Stimulated activated CD4-positive, alpha-beta T cell treated with anti-CD3 and anti-CD28 coated beads, Interleukin-15, amount 100 ng/mL, for 1 hour (primary cell): ENCODE results near the gene ICE1.
"Not testable (repeated sequence)": the region's sequence is repeated elsewhere in the genome, so short reads cannot be mapped to it uniquely, and the experiment has no call there.

Source experiments
- DNase-seq, 2 donors: peaks; one replicate each; pipeline ENCODE4 v3.0.0-alpha.2; 2020; ENCODE audit warnings: low read depth in 1 of 2, low spot score in 1 of 2

The ICE1 gene

GRCh38 chr5:5403741-5404140 lies 18.7 kb upstream of the ICE1 start:
- DNase-seq = no peak

- DNase-seq = no peak
Observed at GRCh38 chr5:5404381-5404780, 18.1 kb upstream of the ICE1 start.

- no peak for DNase-seq
Observed at GRCh38 chr5:5405441-5405840, 17.0 kb upstream of the ICE1 start.

GRCh38 chr5:5407924-5408323 lies 14.6 kb upstream of the ICE1 start:
- DNase-seq = no peak

- no peak for DNase-seq
Observed at GRCh38 chr5:5409151-5409810, 13.2 kb upstream of the ICE1 start.

GRCh38 chr5:5413856-5414255 lies 8.6 kb upstream of the ICE1 start:
- DNase-seq = not testable (repeated sequence)

- no peak for DNase-seq
Observed at GRCh38 chr5:5414999-5415398, 7.5 kb upstream of the ICE1 start.

GRCh38 chr5:5416733-5417132 lies 5.7 kb upstream of the ICE1 start:
- DNase-seq = no peak

- DNase-seq = no peak
Observed at GRCh38 chr5:5418006-5418405, 4.5 kb upstream of the ICE1 start.

- DNase-seq = no peak
Observed at GRCh38 chr5:5418764-5419163, 3.7 kb upstream of the ICE1 start.

GRCh38 chr5:5419291-5420210 lies 2.9 kb upstream of the ICE1 start:
- no peak for DNase-seq

- no peak for DNase-seq
Observed at GRCh38 chr5:5420251-5420650, 2.2 kb upstream of the ICE1 start.

- DNase-seq = no peak
Observed at GRCh38 chr5:5421149-5421960, 1.1 kb upstream of the ICE1 start.

GRCh38 chr5:5422819-5423515 lies 490 bp downstream of the ICE1 start:
- DNase-seq = peak in 1 of 2 donors; percentile 10

GRCh38 chr5:5423586-5423985 lies 1.1 kb downstream of the ICE1 start:
- DNase-seq = no peak

GRCh38 chr5:5424736-5425135 lies 2.3 kb downstream of the ICE1 start:
- no peak for DNase-seq

GRCh38 chr5:5430136-5430535 lies 7.7 kb downstream of the ICE1 start:
- no peak for DNase-seq

GRCh38 chr5:5432020-5432707 lies 9.7 kb downstream of the ICE1 start:
- no peak for DNase-seq

- no peak for DNase-seq
Observed at GRCh38 chr5:5436203-5436760, 13.8 kb downstream of the ICE1 start.
